CD14-positive monocyte (primary cell): ENCODE results near the gene SLC7A4. TPM values are rescaled to one million over a fixed set of nuclear protein-coding genes. Genes with fewer than 3 reads are reported as not detected.

Experiments used
- DNase-seq, 3 donors: peaks; one replicate each; pipeline ENCODE4 v3.0.0-alpha.2; 2011 to 2022
- H2AFZ ChIP-seq: 2 replicates; pipeline ENCODE4 v1.6.0; 2012; ENCODE audit warnings: mild to moderate bottlenecking, low read depth, low read length, inconsistent platforms; ENCODE audit not compliant: insufficient read depth, poor library complexity, severe bottlenecking
- H3K27ac ChIP-seq, 2 donors: 1 replicate in 1 of 2; 2 replicates in 1 of 2; pipeline ENCODE4 v1.5.1; 2012 to 2013; ENCODE audit warnings: low read length in 2 of 2, control low read depth in 1 of 2, inconsistent platforms in 1 of 2, low read depth in 1 of 2, mild to moderate bottlenecking in 1 of 2
- H3K27me3 ChIP-seq, 2 donors: one replicate each; pipeline versions ENCODE4 v1.6.0 to v1.6.1; 2011 to 2013; ENCODE audit warnings: low read length in 2 of 2; ENCODE audit not compliant: control insufficient read depth in 2 of 2, insufficient read depth in 2 of 2
- H3K36me3 ChIP-seq, 2 donors: replicated peaks in 1 of 2; 1 replicate in 1 of 2; 2 replicates in 1 of 2; pipeline versions ENCODE4 v1.5.1 to v1.6.1; 2012 to 2013; ENCODE audit warnings: low read length in 2 of 2, control low read depth in 1 of 2, inconsistent platforms in 1 of 2, mild to moderate bottlenecking in 1 of 2; ENCODE audit not compliant: insufficient read depth in 2 of 2, control insufficient read depth in 1 of 2
- H3K4me1 ChIP-seq, 2 donors: 1 replicate in 1 of 2; 2 replicates in 1 of 2; pipeline versions ENCODE4 v1.5.1 to v1.6.1; 2012 to 2013; ENCODE audit warnings: low read length in 2 of 2, control low read depth in 1 of 2, inconsistent platforms in 1 of 2, mild to moderate bottlenecking in 1 of 2, moderate library complexity in 1 of 2; ENCODE audit not compliant: insufficient read depth in 2 of 2, control insufficient read depth in 1 of 2
- H3K4me2 ChIP-seq: replicated peaks from 2 replicates; pipeline ENCODE3; 2012; ENCODE audit warnings: low read length, moderate library complexity, mild to moderate bottlenecking; ENCODE audit not compliant: poor library complexity, severe bottlenecking; ENCODE audit errors: extremely low read depth
- H3K4me3 ChIP-seq, 3 experiments: fragments of 200-600 bp in 1 of 3; sonication (generic) in 1 of 3; replicated peaks in 1 of 3; 1 replicate in 2 of 3; 2 replicates in 1 of 3; pipeline ENCODE4 v1.5.1; 2011 to 2013; ENCODE audit warnings: low read length in 3 of 3, mild to moderate bottlenecking in 3 of 3, control low read depth in 2 of 3, low read depth in 2 of 3, inconsistent platforms in 1 of 3, moderate library complexity in 1 of 3
- H3K79me2 ChIP-seq: 2 replicates; pipeline ENCODE4 v1.6.0; 2012; ENCODE audit warnings: mild to moderate bottlenecking, control low read depth, inconsistent platforms, low read length, moderate library complexity; ENCODE audit not compliant: insufficient read depth
- H3K9ac ChIP-seq: 2 replicates; pipeline ENCODE4 v1.6.0; 2017; ENCODE audit warnings: low read length, mild to moderate bottlenecking; ENCODE audit not compliant: insufficient read depth, poor library complexity, severe bottlenecking
- H3K9me3 ChIP-seq, 2 donors: replicated peaks in 1 of 2; 1 replicate in 1 of 2; 2 replicates in 1 of 2; pipeline versions ENCODE4 v1.5.1 to v1.6.1; 2012 to 2013; ENCODE audit warnings: low read length in 2 of 2, control low read depth in 1 of 2; ENCODE audit not compliant: control insufficient read depth in 1 of 2, insufficient read depth in 1 of 2
- H4K20me1 ChIP-seq: 2 replicates; pipeline ENCODE4 v1.6.0; 2012; ENCODE audit warnings: mild to moderate bottlenecking, low read length, control low read depth, moderate library complexity; ENCODE audit not compliant: insufficient read depth
- H3K27ac Mint-ChIP-seq, 7 donors: one replicate each; pipeline ENCODE4 v1.8.0; 2020; ENCODE audit warnings: mild to moderate bottlenecking in 7 of 7, mixed read lengths in 7 of 7, moderate library complexity in 6 of 7, inconsistent platforms in 2 of 7
- H3K27me3 Mint-ChIP-seq, 3 donors: one replicate each; pipeline ENCODE4 v1.8.0; 2021 to 2022; ENCODE audit warnings: low read depth in 3 of 3, mild to moderate bottlenecking in 3 of 3, mixed read lengths in 3 of 3, moderate library complexity in 3 of 3, inconsistent platforms in 1 of 3
- H3K36me3 Mint-ChIP-seq, 2 donors: one replicate each; pipeline ENCODE4 v1.8.0; 2020; ENCODE audit warnings: mixed read lengths in 2 of 2, inconsistent platforms in 1 of 2, mild to moderate bottlenecking in 1 of 2
- H3K4me1 Mint-ChIP-seq: one replicate; pipeline ENCODE4 v1.8.0; 2020; ENCODE audit warnings: mild to moderate bottlenecking, mixed read lengths
- H3K4me3 Mint-ChIP-seq, 2 donors: one replicate each; pipeline ENCODE4 v1.8.0; 2020; ENCODE audit warnings: mild to moderate bottlenecking in 2 of 2, mixed read lengths in 2 of 2, moderate library complexity in 1 of 2
- H3K9me3 Mint-ChIP-seq, 7 donors: one replicate each; pipeline ENCODE4 v1.8.0; 2020 to 2022; ENCODE audit warnings: mixed read lengths in 7 of 7, mild to moderate bottlenecking in 6 of 7, moderate library complexity in 6 of 7, inconsistent platforms in 2 of 7
- CTCF ChIP-seq: fragments of 200-600 bp; IDR thresholded peaks from one replicate; pipeline ENCODE4 v1.8.0; 2022; ENCODE audit warnings: antibody characterized with exemption, mild to moderate bottlenecking
- whole genome bisulfite sequencing: methylation state at CpG from one replicate; pipeline ENCODE4 v1.1.5; 2013; ENCODE audit warnings: missing lambda C conversion rate; ENCODE audit not compliant: insufficient coverage; 5-methylcytosine and 5-hydroxymethylcytosine counted together
- intact Hi-C, 2 donors: fragments of 100-400 bp; cut with micrococcal nuclease; formaldehyde crosslinking; loops; one replicate each; pipeline versions ENCODE4 v1.15.0 to v1.15.1; 2023
- polyA minus RNA-seq: library from RNA; depleted of rRNA, polyadenylated mRNA; stranded (reverse); fragments of >200 nt; gene quantifications from 2 replicates; pipeline ENCODE4 v1.2.3, GENCODE V29; 2012
- polyA plus RNA-seq, 3 donors: library from polyadenylated mRNA; depleted of rRNA in 1 of 3; unstranded in 2 of 3; stranded (reverse) in 1 of 3; fragments of 300-500 nt in 2 of 3; fragments of >200 nt in 1 of 3; fragmentation: Illumina TruSeq in 2 of 3; gene quantifications; 1 replicate in 2 of 3; 2 replicates in 1 of 3; pipeline ENCODE4 v1.2.3, GENCODE V29; 2012 to 2021
- total RNA-seq, 12 experiments: library from RNA in 1 of 12; stranded (reverse) in 1 of 12; fragments of 120-200 nt in 1 of 12; gene quantifications; one replicate each; pipeline ENCODE4 v1.2.4 and lab custom pipeline; 2013 to 2026; ENCODE audit warnings: mixed read lengths in 6 of 12, inconsistent platforms in 1 of 12

The SLC7A4 gene
- total RNA-seq (2013) = not detected
- polyA plus RNA-seq (not detected), polyA minus RNA-seq (not detected in 2 replicates), total RNA-seq (lab: John Stamatoyannopoulos, UW) (0 to 0.15 (median 0) reads per million in 11 experiments)

GRCh38 chr22:21032037-21032867 is at the start of gene SLC7A4:
Gene SLC7A4, minus strand, starts transcription at chr22:21032561. Its CDS starts 749 bp downstream, at chr22:21031812.
- no peaks in the 10 kb centered on the region for H3K36me3 ChIP-seq
- H3K79me2 ChIP-seq = no peaks in the 10 kb centered on the region
- H3K9me3 Mint-ChIP-seq = peaks cover 0 to 5% (median 0%) of the 10 kb centered on the region in 7 donors
- peaks cover 32 to 42% (median 40%) of the 10 kb centered on the region in 3 donors for H3K27me3 Mint-ChIP-seq
- no peak within 1 kb of the TSS for H3K27ac Mint-ChIP-seq
- no peak for DNase-seq
- no peak within 1 kb of the TSS for H3K27ac ChIP-seq
- no peaks in the 10 kb centered on the region for H3K4me1 Mint-ChIP-seq
- no peaks in the 10 kb centered on the region for H4K20me1 ChIP-seq
- H3K4me3 Mint-ChIP-seq = peak within 1 kb of the TSS in 1 of 2 donors; percentile 59
- intact Hi-C loops = no loop called here
- no peak for TF ChIP-seq CTCF
- no peak within 1 kb of the TSS for H2AFZ ChIP-seq
- no peak within 1 kb of the TSS for H3K4me2 ChIP-seq
- no peak within 1 kb of the TSS for H3K9ac ChIP-seq
- H3K36me3 Mint-ChIP-seq = no peaks in the 10 kb centered on the region
- H3K4me3 ChIP-seq = no peak within 1 kb of the TSS
- no peaks in the 10 kb centered on the region for H3K4me1 ChIP-seq
- no peaks in the 10 kb centered on the region for H3K9me3 ChIP-seq
- peaks cover 9 to 30% of the 10 kb centered on the region in 2 donors for H3K27me3 ChIP-seq
- 7% methylated on average over 40 of the region's 59 CpGs for WGBS

- intact Hi-C loops = no loop called here
- Mint-ChIP-seq H3K9me3 (no peaks in the 10 kb centered on the region), H3K4me3 (no peak overlapping the region), H3K36me3 (no peaks in the 10 kb centered on the region), H3K27ac (no peak overlapping the region), H3K27me3 (peaks cover 2 to 4% (median 4%) of the 10 kb centered on the region in 3 donors), H3K4me1 (no peaks in the 10 kb centered on the region)
- H3K36me3 ChIP-seq = no peaks in the 10 kb centered on the region
- H3K27ac ChIP-seq = no peak overlapping the region
- no peak for DNase-seq
- H3K9ac ChIP-seq = no peak overlapping the region
- no peaks in the 10 kb centered on the region for H3K79me2 ChIP-seq
- H2AFZ ChIP-seq = no peak overlapping the region
- H3K4me1 ChIP-seq = no peaks in the 10 kb centered on the region
- no peaks in the 10 kb centered on the region for H3K27me3 ChIP-seq
- WGBS = 97% methylated on average over 24 of the region's 31 CpGs
- H4K20me1 ChIP-seq = no peaks in the 10 kb centered on the region
- TF ChIP-seq CTCF = no peak
- no peaks in the 10 kb centered on the region for H3K9me3 ChIP-seq
- H3K4me3 ChIP-seq = no peak overlapping the region
- no peak overlapping the region for H3K4me2 ChIP-seq
These were observed 48.2 kb upstream of the SLC7A4 start for GRCh38 chr22:21080435-21081137.
